ENCODE data around the gene NCOA3. TPM values are rescaled to one million over a fixed set of nuclear protein-coding genes. Genes with fewer than 3 reads are reported as not detected.

The NCOA3 gene
- total RNA-seq, 3 donors from 2014 or later: 40.6 to 57.1 (median 45.1) TPM

GRCh38 chr20:47660602-47660905 is 158.9 kb downstream of the NCOA3 start:
- H3K4me3 ChIP-seq: no peak overlapping the region
- DNase-seq (ENCODE audit: low spot score in 2 of 2): no peak
- no peaks in the 10 kb centered on the region for H3K9me3 ChIP-seq
- intact Hi-C loops (cut with DNase I; ENCODE audit: low total_unique reads): loop anchor here (10.0 kb wide), 1 partner anchor 964 kb away; no protein-coding TSS in a partner anchor
- H3K27me3 ChIP-seq: no peaks in the 10 kb centered on the region
- no peaks in the 10 kb centered on the region for H3K4me1 ChIP-seq
- no peaks in the 10 kb centered on the region for H3K36me3 ChIP-seq
- no peak overlapping the region for H3K27ac ChIP-seq
- no peak for TF ChIP-seq POLR2A (IDR thresholded peaks at IDR 0.05)
- no peak for TF ChIP-seq POLR2AphosphoS5 (IDR thresholded peaks at IDR 0.05)
- no peak for TF ChIP-seq CTCF (IDR thresholded peaks at IDR 0.05)

DNA sequence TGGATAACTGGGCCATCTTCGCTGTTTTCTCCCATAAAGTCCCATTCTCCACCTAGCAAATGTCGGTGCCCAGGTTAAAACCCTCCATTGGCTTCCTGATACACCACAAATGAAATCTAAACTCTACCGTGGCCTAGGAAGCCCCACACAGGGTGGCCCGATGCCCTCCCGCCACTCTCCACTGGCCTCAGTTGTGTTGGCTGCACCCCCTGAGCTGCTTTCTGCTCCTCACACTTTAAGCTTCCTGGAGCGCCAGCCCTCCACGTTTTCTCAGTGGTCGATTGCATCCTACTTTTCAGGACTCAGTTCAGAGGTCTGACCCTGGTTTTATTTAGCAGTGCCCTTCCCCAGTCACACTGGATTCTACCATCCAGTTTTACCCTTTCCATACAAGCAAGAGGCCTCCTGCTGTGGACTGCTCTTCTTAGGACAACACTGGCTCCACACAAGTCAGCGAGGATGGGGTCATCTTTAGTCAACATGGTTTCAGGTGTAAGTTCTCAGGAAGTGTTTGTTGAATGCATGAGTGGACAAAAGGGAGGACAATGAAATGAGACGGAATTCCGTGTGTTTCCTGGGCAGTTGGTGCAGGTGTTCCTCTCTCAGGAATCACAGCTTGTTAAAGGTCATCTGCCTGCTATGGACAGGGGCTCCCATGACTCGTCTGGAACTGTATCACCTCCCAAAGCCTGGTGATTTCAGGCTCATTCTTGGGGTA is 159.5 kb downstream of the NCOA3 start:
- no peak for DNase-seq (ENCODE audit: low spot score in 2 of 2)
- no peaks in the 10 kb centered on the region for H3K27me3 ChIP-seq
- no peak overlapping the region for H3K27ac ChIP-seq
- no peak overlapping the region for H3K4me3 ChIP-seq
- H3K4me1 ChIP-seq: no peaks in the 10 kb centered on the region
- intact Hi-C loops (cut with DNase I; ENCODE audit: low total_unique reads): loop anchor here (10.0 kb wide), 1 partner anchor 964 kb away; no protein-coding TSS in a partner anchor
- H3K36me3 ChIP-seq: no peaks in the 10 kb centered on the region
- TF ChIP-seq POLR2A (IDR thresholded peaks at IDR 0.05) (no peak), CTCF (IDR thresholded peaks at IDR 0.05) (no peak), POLR2AphosphoS5 (IDR thresholded peaks at IDR 0.05) (no peak)
- no peaks in the 10 kb centered on the region for H3K9me3 ChIP-seq

DNA sequence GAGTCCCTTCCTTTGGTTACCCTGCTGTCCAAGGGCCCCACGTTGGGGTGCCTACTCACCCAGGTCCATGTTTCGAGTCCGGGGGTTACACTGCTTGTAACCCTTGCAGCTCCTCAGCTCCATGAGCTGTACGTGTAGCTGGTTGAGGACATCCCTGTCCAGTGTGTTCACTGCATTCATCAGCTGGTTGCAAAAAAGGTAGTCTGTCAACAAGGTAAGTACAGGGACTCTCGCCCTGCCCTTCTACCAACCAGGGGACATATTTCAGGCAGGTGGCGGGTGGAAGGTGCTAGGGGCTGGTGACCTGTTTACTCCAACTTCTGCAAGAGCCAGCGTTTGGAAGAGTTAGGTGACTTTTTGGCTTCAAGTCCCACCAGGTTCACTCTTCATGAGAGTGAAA is 160.0 kb downstream of the NCOA3 start:
- intact Hi-C loops (cut with DNase I; ENCODE audit: low total_unique reads): loop anchor here (10.0 kb wide), 1 partner anchor 963 kb away; no protein-coding TSS in a partner anchor
- DNase-seq (ENCODE audit: low spot score in 2 of 2): no peak
- TF ChIP-seq POLR2AphosphoS5 (IDR thresholded peaks at IDR 0.05): no peak
- no peak for TF ChIP-seq CTCF (IDR thresholded peaks at IDR 0.05)
- TF ChIP-seq POLR2A (IDR thresholded peaks at IDR 0.05): no peak
- no peaks in the 10 kb centered on the region for H3K36me3 ChIP-seq
- H3K9me3 ChIP-seq: no peaks in the 10 kb centered on the region
- no peaks in the 10 kb centered on the region for H3K4me1 ChIP-seq
- no peak overlapping the region for H3K27ac ChIP-seq
- no peak overlapping the region for H3K4me3 ChIP-seq
- no peaks in the 10 kb centered on the region for H3K27me3 ChIP-seq

- Histone ChIP-seq H3K4me1 (no peaks in the 10 kb centered on the region), H3K27ac (no peak overlapping the region), H3K4me3 (no peak overlapping the region), H3K9me3 (no peaks in the 10 kb centered on the region), H3K36me3 (no peaks in the 10 kb centered on the region), H3K27me3 (no peaks in the 10 kb centered on the region)
- intact Hi-C loops (cut with DNase I; ENCODE audit: low total_unique reads): loop anchor here (10.0 kb wide), 1 partner anchor 962 kb away; no protein-coding TSS in a partner anchor
- no peak for TF ChIP-seq POLR2AphosphoS5 (IDR thresholded peaks at IDR 0.05)
- TF ChIP-seq CTCF (IDR thresholded peaks at IDR 0.05): no peak
- TF ChIP-seq POLR2A (IDR thresholded peaks at IDR 0.05): no peak
- peak in 1 of 2 donors; percentile 10 for DNase-seq (ENCODE audit: low spot score in 2 of 2)
Measured at GRCh38 chr20:47662483-47663353, 161.0 kb downstream of the NCOA3 start.
